ENCODE data around the gene MIDN.
"Not testable (repeated sequence)": the region's sequence is repeated elsewhere in the genome, so short reads cannot be mapped to it uniquely, and the experiment has no call there.

The MIDN gene

DNA sequence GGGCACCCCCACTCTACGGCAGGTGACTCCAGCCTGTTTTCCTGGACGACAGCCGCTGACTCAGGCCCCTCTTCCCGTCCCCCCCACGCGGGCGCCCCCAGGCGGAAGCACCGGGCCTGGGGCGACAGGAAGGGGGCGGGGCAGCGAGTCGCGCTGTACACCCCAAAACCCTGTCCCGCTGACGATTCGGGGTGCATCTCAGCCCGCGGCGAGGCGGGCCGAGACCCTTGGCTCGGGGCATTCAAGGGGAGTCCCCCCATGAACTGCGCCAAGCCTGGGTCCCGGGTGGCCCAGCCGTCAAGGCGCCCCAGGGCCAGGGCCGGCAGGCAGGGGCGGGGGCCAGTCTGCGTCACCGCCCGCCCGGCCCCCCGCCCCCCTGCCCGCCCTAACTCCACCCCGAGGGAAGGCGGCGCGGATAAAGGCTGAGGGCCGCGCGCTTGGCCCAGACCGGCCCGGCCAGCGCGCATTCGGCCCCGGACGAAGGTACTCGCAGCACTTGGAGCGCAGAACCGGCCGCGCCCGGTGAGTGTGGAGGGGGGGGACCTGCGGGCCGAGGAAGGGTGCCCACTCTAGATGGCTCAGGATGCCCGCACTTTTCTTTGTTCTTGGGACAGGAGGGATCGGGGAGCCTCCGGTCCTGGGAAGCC lies at the start of gene MIDN:
Gene MIDN (plus strand): TSS at position 445 of the 647 bp plus-strand sequence. CDS start 1,714 bp downstream, outside the sequence.
- DNase-seq (ENCODE audit: low spot score): peak; percentile 57

DNA sequence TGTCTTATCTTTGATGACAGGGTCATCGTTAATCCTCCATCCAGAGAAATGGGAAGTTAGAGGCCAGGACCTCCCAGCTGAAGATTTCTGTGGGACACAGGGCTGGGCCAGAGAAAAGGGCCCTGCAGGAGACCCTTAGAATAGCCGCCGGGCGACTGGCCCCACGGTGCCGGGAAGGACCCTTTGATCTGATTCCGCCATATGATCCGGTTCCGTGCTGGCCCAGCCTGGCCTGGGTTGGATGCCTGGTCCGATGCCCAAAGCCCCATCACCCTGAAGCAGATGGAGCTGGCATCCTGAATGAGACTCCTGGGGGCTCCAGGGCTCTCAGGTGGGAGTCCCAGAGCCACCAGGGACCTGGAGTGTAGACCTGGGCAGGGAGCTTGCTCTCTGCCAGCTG lies 48.9 kb upstream of the MIDN start:
- DNase-seq (ENCODE audit: low spot score): no peak

DNA sequence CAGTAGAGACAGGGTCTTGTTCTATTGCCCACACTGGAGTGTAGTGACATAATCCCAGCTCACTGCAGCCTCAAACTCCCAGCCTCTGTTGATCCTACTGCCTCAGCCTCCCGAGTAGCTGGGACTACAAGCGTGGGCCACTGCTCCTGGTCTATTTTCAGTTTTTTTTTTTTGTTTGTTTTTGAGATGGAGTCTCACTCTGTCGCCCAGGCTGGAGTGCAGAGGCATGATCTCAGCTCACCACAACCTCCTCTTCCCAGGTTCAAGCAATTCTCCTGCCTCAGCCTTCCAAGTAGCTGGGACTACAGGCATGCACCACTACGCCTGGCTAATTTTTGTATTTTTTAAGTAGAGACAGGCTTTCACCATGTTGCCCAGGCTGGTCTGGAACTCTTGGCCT lies 47.8 kb upstream of the MIDN start:
- DNase-seq (ENCODE audit: low spot score): not testable (repeated sequence)

DNA sequence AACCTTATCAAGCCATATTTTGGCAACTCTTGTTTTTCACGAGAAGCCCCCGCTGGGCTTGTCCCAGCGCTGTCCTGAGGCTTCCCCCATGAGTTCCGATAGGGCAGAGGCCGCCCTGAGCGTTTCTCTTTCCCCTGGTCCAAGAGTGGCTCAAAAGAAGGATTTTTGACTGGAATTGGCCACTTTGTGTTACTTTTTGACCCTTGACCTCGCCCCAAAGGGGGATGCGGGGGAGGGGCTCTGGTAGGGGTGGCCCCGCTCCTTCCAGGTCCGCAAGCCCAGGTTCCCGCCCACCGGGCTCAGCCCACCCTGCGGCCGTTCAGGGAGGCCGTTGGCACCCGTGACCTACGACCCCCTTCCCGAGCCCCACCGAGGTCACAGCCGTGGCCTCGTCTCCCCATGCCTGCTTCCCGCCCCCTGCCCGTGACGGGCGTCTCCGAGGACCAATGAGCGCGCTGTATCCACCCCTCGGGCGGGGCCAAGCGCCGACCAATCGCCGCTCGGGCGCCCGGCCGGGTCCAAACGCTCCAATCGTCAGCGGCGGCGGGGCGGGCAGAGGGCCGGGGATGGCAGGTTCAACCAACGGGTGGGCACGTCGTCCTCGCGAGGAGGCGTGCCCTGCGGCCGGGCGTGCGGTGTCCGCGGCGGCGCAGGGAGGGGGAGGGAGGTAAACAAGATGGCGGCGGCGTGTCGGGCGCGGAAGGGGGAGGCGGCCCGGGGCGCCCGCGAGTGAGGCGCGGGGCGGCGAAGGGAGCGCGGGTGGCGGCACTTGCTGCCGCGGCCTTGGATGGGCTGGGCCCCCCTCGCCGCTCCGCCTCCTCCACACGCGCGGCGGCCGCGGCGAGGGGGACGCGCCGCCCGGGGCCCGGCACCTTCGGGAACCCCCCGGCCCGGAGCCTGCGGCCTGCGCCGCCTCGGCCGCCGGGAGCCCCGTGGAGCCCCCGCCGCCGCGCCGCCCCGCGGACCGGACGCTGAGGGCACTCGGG lies 43.0 kb upstream of the MIDN start, which contains the start of gene STK11:
Gene STK11 (plus strand): TSS at position 665 of the 986 bp plus-strand sequence. CDS start 1,136 bp downstream, outside the sequence.
- peak; percentile 99 for DNase-seq (ENCODE audit: low spot score)

DNA sequence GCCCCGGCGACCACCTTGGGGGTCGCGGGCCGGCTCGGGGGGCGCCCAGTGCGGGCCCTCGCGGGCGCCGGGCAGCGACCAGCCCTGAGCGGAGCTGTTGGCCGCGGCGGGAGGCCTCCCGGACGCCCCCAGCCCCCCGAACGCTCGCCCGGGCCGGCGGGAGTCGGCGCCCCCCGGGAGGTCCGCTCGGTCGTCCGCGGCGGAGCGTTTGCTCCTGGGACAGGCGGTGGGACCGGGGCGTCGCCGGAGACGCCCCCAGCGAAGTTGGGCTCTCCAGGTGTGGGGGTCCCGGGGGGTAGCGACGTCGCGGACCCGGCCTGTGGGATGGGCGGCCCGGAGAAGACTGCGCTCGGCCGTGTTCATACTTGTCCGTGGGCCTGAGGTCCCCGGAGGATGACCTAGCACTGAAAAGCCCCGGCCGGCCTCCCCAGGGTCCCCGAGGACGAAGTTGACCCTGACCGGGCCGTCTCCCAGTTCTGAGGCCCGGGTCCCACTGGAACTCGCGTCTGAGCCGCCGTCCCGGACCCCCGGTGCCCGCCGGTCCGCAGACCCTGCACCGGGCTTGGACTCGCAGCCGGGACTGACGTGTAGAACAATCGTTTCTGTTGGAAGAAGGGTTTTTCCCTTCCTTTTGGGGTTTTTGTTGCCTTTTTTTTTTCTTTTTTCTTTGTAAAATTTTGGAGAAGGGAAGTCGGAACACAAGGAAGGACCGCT lies 42.1 kb upstream of the MIDN start:
- DNase-seq (ENCODE audit: low spot score): no peak

DNA sequence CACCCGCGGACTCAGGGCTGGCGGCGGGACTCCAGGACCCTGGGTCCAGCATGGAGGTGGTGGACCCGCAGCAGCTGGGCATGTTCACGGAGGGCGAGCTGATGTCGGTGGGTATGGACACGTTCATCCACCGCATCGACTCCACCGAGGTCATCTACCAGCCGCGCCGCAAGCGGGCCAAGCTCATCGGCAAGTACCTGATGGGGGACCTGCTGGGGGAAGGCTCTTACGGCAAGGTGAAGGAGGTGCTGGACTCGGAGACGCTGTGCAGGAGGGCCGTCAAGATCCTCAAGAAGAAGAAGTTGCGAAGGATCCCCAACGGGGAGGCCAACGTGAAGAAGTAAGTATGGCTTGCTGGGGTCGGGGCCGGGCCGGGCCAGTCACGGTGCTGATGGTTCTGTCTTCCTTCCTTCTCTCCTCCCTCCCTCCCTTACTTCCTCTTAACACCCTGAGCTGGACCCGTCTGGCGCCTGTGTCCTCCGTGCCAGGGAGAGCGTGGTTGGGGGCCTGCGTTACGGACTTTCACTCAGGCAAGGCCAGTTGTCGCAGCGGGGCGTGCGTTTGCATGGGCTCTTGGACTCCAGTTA lies 41.4 kb upstream of the MIDN start:
- no peak for DNase-seq (ENCODE audit: low spot score)

DNA sequence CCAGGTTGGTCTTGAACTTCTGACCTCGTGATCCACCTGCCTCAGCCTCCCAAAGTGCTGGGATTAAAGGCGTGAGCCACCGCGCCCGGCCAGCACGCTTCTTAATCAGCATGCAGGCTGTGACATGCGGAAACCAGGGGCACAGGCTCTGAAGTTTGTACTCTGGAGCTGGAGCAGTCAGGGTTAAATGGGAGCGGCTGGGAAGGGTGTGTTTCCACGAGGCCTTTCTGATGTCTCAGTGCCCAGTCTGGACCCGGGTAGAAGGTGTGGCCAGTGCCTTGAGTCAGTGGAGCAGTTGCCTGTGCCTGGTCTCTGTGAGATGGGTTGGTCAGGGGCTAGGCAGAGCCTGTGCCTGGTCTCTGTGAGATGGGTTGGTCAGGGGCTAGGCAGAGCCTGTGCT lies 39.6 kb upstream of the MIDN start:
- DNase-seq (ENCODE audit: low spot score): peak; percentile 84

DNA sequence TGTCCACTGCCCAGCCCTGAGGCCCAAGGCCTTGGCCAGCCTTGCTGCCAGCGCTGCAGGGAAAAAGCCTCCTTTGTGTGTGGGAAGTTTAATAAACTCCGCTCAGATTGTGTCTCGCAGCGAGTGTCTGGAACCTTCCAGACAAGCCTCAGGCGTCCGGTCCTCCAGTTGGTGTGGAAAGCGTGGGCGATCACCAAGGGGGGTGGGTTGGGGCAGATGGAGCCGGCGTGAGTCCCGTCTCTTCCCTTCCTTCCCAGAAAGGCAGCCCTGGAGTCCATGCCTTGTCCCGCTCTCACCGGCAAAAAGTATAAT lies 38.2 kb upstream of the MIDN start:
- DNase-seq (ENCODE audit: low spot score): no peak

DNA sequence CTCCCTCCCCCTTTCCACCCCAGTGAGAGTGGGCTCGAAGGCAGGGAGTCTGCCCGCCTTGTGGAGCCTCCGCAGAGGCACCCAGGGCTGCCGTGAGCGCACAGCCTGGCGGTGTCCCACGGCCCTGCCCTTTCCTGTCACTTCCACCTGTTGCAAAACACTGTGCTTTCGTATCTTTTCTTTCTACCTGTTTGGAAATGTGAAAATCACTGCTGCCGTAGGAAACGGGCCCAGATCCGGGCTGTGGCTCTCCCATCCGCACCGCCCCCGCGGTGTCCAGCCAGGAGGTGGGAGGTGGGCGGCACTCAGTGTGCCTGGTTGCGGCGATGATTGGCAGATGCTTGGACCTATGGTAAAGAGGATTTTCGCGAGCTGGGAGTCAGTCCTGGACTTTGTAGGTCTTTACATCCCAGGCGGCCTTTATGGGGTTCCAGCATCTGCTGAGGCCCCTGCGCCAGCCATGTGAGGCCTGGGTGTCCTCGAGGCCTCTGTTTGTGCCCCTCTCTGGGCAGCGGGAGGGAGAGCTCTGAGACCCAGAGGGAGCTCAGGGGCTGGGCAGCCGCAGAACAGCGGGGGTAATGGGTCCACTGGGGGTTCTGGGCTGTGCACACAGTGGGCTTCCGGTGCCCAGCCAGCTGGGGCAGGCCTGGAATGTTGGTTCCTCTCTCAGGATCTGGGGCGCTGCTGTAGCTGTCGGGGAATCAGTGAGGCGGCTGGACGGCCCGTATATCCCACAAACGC lies 36.7 kb upstream of the MIDN start:
- DNase-seq (ENCODE audit: low spot score): no peak

DNA sequence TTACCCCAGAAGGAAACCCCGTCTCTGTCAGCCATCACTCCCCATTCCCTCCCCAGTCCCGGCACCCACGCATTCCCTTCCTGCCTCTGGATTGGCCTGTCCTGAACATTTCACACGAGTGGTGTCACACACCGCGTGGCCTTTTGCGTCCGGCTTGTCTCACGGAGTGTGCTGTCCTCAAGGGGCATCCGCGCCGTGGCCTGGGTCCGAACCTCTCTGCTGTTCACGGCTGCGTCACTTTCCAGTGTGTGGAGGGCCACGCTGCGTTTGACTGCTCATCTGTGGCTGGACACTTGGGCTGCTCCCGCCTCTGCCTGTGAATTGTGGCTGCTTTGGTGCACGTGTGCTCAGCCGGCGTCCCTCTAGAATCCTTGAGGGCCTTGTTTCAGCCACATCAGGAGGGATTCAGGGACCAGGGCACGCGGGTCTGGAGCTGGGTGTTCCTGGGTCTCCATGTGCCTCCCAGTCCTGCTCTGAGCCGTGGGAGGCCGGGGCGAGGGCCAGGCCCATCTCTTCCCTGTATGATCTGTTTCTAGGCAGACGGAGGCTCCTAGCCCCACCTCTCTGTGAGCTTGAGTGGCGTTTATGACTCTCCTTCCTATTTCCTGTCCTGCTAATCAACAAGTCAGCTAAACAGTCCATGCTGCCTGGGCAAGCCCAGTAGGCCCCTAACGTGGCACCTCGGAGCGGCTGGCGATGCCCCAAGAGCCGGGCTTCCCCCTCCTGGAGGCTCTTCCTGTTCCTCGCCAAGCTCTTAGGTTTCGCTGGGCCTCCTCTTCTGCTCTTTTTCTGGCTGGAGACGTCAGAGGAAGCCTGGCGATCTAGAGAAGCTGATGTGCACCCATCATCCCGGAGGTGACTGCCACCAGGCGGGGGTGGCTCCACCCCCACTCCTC lies 34.7 kb upstream of the MIDN start:
- DNase-seq (ENCODE audit: low spot score): peak; percentile 65

DNA sequence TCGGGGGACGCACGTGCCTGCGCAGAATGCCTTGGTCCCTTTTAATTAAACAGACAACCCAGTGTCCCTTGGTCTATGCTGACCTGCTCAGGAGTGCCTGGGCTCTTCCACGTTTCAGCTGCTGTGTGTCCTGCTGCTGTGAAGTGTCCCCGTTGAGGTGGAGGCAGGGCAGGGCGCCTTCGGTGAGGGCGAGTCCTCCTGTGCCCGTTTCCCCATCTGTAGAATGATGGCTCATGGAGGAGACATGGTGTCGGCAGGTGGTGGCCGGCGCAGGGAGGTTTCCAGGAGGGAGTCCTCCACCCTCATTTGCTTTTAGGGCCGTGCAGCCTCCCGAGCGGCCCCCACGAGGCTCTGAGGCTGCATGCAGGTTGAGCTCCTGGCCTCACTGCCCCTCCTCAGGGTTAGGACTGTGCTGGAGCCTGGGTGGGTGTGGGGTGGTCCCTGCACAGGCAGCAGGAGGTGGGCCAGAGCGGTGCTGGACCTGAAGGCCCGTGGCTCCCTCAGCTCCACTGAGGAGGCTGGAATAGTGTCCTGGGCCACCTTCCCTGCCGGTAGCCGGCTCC lies 34.0 kb upstream of the MIDN start:
- no peak for DNase-seq (ENCODE audit: low spot score)

DNA sequence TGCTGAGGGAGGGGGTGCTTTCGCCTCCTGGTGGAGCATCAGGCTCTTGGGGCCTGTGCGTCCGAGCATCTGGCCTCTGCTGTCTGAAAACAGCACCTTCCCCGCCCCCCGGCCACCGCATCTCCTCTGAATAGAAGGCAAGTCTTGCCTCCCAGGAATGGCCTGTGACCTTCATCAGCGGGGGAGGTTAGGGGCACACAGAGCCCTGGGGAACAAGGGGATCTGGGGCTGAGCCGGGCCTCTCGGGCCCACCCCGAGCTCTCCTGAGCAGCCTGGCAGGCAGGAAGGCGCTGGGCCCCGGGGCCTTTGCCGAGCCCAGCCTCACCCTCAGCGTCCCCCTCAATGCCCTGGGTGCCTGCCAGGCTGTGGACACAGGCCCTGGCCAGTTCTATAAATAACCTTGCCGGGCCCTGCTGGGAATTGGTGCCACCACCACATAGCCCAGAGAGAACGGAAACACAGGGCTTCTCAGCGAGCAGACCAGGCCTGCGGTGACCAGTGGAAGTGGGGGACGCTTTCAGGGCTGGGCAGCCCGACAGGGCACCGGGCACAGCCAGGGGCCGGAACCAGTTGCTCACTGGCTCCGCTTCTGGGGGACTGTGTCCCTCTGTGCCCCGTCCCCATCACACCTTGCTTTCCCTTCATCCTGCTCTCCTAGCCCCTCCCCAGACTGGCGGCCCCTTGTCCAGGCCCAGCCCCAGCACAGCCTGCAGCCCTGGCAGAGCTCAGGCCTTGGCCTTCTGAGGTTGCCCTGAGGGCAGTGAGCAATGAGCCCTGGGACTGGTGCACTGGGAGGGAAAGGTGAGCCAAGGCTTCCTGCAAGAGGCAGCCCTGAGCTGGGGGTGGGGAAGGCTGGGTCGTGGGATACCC lies 33.3 kb upstream of the MIDN start:
- no peak for DNase-seq (ENCODE audit: low spot score)

DNA sequence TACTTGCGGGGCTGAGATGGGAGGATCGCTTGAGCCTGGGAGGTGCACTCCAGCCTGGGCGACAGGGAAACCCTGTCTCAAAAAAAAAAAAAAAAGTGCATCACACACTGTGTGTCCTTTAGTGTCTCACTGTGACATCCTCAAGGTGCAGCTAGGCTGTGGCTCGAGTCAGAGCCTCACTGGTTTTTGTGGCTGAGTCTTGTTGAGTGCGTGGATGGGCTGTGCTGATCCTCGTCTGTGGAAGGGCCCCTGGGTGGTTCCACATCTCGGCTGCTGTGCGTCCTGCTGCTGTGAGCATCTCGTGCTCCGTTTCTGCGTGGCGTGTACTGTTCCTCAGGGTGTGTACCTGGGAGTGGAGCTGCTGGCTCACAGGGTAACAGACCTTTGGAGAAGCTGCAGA lies 31.6 kb upstream of the MIDN start:
- DNase-seq (ENCODE audit: low spot score): no peak

DNA sequence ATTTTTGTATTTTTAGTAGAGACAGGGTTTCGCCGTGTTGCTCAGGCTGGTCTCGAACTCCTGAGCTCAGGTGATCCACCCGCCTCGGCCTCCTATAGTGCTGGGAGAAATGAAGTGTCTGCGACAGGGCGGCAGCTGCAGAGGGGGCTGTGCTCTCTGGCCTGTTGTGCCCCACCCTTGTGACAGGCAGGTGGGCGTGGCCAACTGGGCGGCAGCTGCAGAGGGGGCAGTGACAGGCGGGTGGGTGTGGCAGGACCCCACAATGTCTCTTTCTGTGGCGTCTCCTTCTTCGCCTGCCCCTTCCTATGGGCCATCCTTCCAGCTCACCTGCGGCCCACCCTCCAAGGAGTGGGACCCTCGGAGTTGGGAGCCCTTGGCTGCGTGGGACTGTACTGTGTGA lies 31.0 kb upstream of the MIDN start:
- DNase-seq (ENCODE audit: low spot score): peak; percentile 72

DNA sequence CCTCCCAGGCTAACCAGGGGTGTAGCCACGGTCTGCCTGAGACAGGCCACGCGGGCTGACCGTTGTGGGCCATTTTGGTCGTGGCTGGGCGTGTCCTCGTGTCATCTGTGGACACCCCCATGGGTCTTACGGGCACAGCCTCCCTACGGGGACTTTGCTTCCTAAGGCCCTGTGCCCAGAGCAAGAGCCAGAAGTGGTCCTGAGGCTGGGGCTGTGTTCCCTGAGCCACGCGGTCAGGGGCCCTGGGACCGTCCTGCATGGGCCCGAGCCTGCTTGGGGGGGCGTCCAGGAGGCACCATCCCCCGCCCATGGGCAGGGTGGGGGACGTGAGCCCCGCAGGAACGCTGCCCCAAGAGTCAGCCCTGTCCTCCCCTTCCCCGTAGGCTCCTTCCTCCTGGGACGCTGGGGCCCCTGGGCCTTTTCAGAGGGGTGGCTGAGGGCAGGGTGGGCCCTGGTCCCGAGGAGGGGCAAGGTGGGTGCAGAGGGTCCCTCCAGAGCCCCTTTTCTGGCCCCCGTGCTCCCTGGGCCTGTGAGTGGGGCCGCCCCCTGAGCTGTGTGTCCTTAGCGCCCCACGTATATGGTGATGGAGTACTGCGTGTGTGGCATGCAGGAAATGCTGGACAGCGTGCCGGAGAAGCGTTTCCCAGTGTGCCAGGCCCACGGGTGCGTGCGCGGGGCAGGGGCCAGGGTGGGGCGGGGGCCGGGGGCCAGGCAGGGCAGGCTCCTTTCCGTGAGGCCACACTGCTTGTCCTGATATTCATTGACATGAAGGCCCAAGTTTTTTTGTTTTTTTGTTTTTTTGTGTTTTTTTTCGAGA lies 29.4 kb upstream of the MIDN start:
- no peak for DNase-seq (ENCODE audit: low spot score)

DNA sequence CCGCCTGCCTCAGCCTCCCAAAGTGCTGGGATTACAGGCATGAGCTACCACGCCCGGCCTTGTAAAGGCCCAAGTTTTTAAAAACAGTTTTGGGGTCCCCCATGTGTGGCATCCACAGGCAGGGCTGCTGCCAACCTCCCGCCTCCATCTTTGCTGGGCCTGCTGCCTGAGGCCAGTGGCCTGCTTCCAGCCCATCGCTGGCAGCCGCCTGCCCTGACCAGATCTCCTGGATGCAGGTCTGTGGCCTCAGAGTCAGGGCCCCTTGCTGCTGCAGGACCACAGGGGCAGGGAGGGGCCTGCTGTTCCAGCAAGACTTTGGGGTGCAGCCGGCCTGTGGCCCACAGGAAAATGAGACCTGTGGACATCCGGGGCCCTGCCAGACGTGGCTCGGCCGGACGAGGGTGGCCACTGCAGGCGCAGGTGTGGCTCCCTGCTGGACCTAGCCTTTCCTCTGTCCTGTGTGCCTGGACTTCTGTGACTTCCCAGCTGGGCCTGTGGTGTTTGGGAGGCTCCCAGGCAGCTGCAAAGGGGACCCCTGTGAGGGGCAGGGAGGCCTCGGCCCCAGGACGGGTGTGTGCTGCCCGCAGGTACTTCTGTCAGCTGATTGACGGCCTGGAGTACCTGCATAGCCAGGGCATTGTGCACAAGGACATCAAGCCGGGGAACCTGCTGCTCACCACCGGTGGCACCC lies 28.5 kb upstream of the MIDN start:
- DNase-seq (ENCODE audit: low spot score): no peak

DNA sequence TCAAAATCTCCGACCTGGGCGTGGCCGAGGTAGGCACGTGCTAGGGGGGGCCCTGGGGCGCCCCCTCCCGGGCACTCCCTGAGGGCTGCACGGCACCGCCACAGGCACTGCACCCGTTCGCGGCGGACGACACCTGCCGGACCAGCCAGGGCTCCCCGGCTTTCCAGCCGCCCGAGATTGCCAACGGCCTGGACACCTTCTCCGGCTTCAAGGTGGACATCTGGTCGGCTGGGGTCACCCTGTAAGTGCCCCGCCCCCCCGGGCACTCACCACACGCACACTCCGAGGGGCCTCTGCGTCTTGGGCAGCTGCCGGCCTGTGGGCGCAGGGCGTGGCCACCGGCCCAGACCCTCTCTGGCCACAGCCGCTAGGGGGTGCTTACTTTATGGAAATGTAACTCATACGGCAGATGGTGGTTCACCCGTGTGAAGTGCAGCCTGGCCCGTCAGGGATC lies 27.9 kb upstream of the MIDN start:
- no peak for DNase-seq (ENCODE audit: low spot score)

Measured in hematopoietic multipotent progenitor cell treated with erythropoietin and hydrocortisone succinate and interleukin-3 and kit ligand, for 15 days (in vitro differentiated cells).